Stimulated activated naive CD8-positive, alpha-beta T cell treated with anti-CD3 and anti-CD28 coated beads, Interleukin-15, Interleukin-2, amounts not matched to agents 100 U/mL and 50 U/mL, for 24 hours (primary cell): ENCODE data around the gene FAM227B.

ENCODE experiments used
- ATAC-seq: fragments of 150-1000 bp; cut with Tn5 transposase; one replicate; pipeline ENCODE4 v1.10.0; 2021
- DNase-seq: peaks from one replicate; pipeline ENCODE4 v3.0.0; 2021

FAM227B gene

DNA sequence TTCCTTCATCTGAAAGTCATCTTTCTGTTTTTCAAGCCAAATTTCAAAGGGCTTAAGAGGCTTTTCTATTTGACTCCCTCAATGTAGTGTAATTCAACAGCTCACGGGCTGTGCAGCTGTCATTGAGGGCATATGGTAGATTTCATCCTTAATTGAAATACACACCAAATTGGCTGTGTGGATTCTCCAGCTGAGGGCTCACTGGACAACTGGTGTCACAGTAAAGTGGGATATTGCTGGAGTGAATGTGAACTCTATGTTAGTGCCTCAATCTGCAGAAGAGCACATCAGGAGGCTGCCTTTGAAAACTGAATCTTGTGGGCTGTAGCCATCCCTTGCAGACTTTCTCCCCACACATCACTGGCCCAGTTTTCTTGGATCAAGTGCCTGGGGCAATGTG lies 330.4 kb downstream of the FAM227B start:
- DNase-seq, result no peak
- no peak for ATAC-seq

DNA sequence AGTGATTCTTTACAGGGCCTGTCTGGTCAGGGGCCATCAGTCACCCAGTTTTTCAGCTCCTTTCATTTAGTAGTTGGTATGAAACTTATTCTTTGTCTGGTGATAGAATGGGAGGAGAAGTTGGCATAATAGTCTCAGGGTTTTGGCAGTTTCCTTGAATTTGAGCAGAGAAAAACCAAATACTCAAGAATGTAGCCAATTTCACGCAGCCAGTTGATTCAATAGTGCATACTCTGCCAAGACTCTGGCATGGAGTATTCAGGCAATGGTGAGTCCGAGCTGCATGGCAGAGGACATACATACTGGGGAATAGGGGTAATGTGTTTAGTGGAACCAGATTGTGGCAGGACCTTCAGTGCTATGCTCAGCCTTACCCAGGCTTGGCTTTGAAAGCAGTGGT lies 332.2 kb downstream of the FAM227B start:
- no peak for ATAC-seq

DNA sequence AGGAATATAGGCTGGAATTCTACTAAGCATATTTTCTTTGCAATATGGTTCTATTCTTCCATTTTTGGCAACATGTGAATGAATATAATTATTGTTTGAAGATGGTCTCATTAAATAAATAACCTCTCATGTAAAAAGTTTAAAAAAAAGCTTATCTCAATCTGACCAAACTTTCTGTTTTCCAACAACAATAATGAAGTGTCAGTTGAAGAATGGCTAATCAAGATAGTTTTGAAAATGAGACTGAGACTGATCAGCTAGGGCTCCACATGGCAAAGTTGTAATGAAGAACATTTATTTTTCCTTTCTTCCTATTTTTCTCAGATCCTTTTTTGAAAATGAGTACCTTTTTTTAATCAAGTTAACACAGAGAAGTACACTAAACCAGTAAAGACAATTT lies 333.1 kb downstream of the FAM227B start:
- ATAC-seq (no peak), DNase-seq (no peak)

More for the DNA sequence above, 332.2 kb downstream of the FAM227B start:
- no peak for DNase-seq

DNA sequence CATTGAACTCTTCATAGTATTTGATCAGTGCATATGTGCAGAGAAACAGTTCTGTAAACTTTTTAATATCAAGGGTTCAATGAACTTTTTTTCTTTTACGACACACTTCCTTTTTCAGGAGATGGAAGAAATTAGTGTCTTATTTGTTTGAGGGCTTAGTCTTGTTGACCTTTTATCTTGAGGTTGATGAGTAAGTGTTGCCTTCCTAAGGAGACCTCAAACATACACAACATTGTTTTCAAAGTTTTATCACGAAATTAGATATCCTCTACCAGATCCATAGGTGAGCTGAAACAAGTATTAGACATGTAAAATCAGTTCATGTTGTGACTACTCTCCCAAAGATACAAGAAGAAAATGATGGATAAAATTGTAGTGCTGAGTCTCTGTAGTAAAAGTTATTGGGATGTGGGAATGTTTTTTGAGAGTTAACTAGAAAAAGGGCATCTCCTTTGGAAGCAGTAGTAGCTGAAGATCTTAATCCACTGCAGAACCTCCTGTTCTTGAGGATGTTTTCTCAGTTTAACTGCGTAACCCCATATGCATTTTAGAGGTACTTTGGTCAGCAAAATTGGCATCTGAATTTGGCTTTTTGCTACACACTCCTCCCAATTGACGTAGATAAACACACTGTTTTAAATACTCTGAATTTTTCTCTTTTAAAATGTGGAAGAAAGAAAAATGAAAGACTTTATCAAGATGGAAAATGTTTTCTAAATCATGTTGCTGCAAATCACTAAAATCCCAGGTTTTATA lies 333.8 kb downstream of the FAM227B start:
- no peak for DNase-seq
- peak; percentile 81 for ATAC-seq

DNA sequence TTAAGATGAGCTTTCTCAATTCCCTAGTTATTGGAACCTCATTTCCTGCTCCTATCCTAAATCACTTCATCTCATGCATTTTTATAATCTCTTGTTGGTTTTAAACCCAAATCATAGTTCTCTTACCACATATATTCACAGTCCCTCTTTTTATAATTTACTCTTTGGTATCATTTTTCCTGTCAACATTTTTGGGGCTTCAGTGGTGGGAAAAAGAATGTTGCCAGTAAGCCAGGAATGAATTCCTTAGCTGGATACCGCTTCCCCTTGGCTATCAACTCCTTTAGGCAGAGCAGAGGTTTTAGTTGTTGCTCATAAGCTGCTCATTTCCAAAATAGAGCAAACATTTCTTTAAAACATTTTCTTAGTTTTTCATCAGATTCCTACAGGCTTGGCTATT lies 338.3 kb downstream of the FAM227B start:
- DNase-seq (no peak), ATAC-seq (no peak)

DNA sequence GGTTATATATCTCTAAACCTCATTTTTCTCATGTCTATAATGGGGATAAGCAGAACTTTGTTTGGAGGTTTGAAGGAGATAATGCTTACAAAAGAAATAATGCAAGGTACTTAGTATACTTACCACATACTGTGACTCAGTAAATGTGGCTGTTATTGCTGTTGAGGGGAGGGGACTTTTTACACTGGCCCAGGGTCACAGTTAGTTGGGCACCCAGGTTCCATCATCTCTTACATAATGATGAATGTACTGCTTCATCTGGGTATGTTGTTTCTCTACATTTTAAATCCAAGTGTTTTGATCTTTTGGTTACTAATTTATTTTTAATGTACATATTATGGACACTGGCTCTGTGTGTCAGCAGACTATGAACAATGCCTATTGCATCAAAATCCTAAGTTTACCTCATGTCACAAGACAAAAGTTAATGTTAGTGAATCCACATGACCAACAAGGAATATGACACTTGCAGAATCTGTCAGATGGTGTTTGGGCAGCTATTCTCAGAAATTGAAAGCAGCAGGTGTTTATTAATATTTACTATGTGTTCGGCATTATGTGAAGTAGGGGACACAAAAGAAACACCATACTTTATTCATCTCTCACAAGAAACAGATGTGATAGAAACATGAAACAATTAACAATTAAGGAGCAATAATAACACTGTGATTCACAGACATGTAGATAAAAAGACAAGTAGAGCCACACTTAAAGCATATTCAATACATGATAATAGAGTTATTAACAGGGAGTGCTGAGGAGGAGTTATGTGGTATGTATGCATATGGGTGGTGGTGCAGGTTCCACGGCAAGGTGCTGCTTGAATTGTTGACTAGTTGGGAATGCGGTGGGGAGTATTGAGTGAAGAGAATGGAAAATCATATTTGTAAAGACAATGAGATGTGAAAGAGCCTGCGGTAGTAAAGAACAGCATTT lies 340.8 kb downstream of the FAM227B start:
- ATAC-seq, result no peak
- DNase-seq, result no peak

DNA sequence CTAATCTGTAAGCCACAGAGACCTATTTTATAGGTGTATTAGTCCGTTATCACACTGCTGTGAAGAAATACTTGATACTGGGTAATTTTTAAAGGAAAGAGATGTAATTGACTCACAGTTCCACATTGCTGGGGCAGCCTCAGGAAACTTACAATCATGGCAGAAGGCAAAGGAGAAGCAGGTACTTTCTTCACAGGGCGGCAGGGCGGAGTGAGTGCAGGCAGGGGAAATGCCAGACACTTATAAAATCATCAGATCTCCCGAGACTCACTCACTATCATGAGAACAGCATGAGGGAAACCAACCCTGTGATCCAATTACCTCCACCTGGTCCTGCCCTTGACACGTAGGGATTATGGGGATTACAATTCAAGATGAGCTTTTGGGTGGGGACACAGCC lies 341.9 kb downstream of the FAM227B start:
- no peak for ATAC-seq
- no peak for DNase-seq
